Ramos (cell line): ENCODE results near the gene IWS1.

Experiments
- in situ Hi-C: fragments of 300-500 bp; cut with MboI; formaldehyde crosslinking; loops from one replicate; pipeline ENCODE4 v1.14.3; 2022; ENCODE audit warnings: low sequenced_read_pairs; ENCODE audit not compliant: unreplicated experiment

Gene IWS1

GRCh38 chr2:127506510-127506909, 19.8 kb downstream of the IWS1 start:
- in situ Hi-C loops: no loop called here

GRCh38 chr2:127504552-127505430, 21.5 kb downstream of the IWS1 start:
- in situ Hi-C loops: no loop called here

- in situ Hi-C loops: no loop called here
These were observed 22.8 kb downstream of the IWS1 start for GRCh38 chr2:127503491-127503890.

- in situ Hi-C loops: no loop called here
These were observed 27.9 kb downstream of the IWS1 start for GRCh38 chr2:127498386-127498785.

GRCh38 chr2:127490283-127490682, 36.0 kb downstream of the IWS1 start:
- in situ Hi-C loops: no loop called here

- in situ Hi-C loops: no loop called here
These were observed 39.8 kb downstream of the IWS1 start for GRCh38 chr2:127486247-127487058.

GRCh38 chr2:127485694-127486071, 40.6 kb downstream of the IWS1 start:
- in situ Hi-C loops: no loop called here

GRCh38 chr2:127485051-127485693, 41.1 kb downstream of the IWS1 start:
- in situ Hi-C loops: no loop called here

- in situ Hi-C loops: no loop called here
These were observed 44.3 kb downstream of the IWS1 start for GRCh38 chr2:127482031-127482430.

- in situ Hi-C loops: loop anchor here (10.0 kb wide), 1 partner anchor 285 kb away; no protein-coding TSS in a partner anchor
These were observed 46.2 kb downstream of the IWS1 start for GRCh38 chr2:127479866-127480743.

- in situ Hi-C loops: loop anchor here (10.0 kb wide), 1 partner anchor 285 kb away; no protein-coding TSS in a partner anchor
These were observed 47.0 kb downstream of the IWS1 start for GRCh38 chr2:127479219-127479825.

- in situ Hi-C loops: loop anchor here (10.0 kb wide), 1 partner anchor 281 kb away; no protein-coding TSS in a partner anchor
These were observed 50.5 kb downstream of the IWS1 start for GRCh38 chr2:127475788-127476187.

GRCh38 chr2:127472268-127472667, 54.0 kb downstream of the IWS1 start:
- in situ Hi-C loops: loop anchor here (10.0 kb wide), 1 partner anchor 277 kb away; no protein-coding TSS in a partner anchor

GRCh38 chr2:127471286-127471988, 54.9 kb downstream of the IWS1 start:
- in situ Hi-C loops: loop anchor here (10.0 kb wide), 1 partner anchor 277 kb away; no protein-coding TSS in a partner anchor

GRCh38 chr2:127469974-127470373, 56.3 kb downstream of the IWS1 start:
- in situ Hi-C loops: loop anchor here (10.0 kb wide), 1 partner anchor 275 kb away; no protein-coding TSS in a partner anchor

- in situ Hi-C loops: no loop called here
These were observed 57.2 kb downstream of the IWS1 start for GRCh38 chr2:127469051-127469450.

- in situ Hi-C loops: no loop called here
These were observed 61.0 kb downstream of the IWS1 start for GRCh38 chr2:127465258-127465657.

- in situ Hi-C loops: no loop called here
These were observed 61.6 kb downstream of the IWS1 start for GRCh38 chr2:127464470-127465257.
